Cardiac septum (tissue), 1 donor: ENCODE measurements around the gene SLC35F3. TPM values are rescaled to one million over a fixed set of nuclear protein-coding genes. Genes with fewer than 3 reads are reported as not detected.

Experiments
- DNase-seq: peaks from one replicate; pipeline ENCODE4 v3.0.0-alpha.2; 2020; ENCODE audit warnings: low spot score
- intact Hi-C: fragments of 100-400 bp; cut with DNase I; formaldehyde crosslinking; loops from one replicate; pipeline ENCODE4 v1.14.0; 2022
- total RNA-seq: library from RNA; stranded (reverse); fragmentation: NEBNext Ultra II Directional; extraction: Animal tissue kit (Norgen Biotek cat#: 25700); gene quantifications from one replicate; pipeline ENCODE4 v1.2.1, GENCODE V29; 2021
- donor health status: DM: no; HTN: no; CAD: no.

SLC35F3 gene
- total RNA-seq, 1 donor from 2014 or later, result not detected

- intact Hi-C loops, result no loop called here
- DNase-seq, result no peak
Measured at GRCh38 chr1:234262007-234262753, 357.7 kb downstream of the SLC35F3 start.

- DNase-seq, result no peak
- intact Hi-C loops, result no loop called here
Measured at GRCh38 chr1:234262754-234263105, 358.3 kb downstream of the SLC35F3 start.

GRCh38 chr1:234264832-234265231, 360.4 kb downstream of the SLC35F3 start:
- DNase-seq, result no peak
- intact Hi-C loops, result no loop called here

GRCh38 chr1:234265321-234265720, 360.8 kb downstream of the SLC35F3 start:
- intact Hi-C loops, result no loop called here

GRCh38 chr1:234265861-234266260, 361.4 kb downstream of the SLC35F3 start:
- intact Hi-C loops, result no loop called here
- DNase-seq, result no peak

More at GRCh38 chr1:234265321-234265720, 360.8 kb downstream of the SLC35F3 start:
- DNase-seq, result no peak

- intact Hi-C loops, result no loop called here
- DNase-seq, result no peak
Measured at GRCh38 chr1:234270093-234270492, 365.6 kb downstream of the SLC35F3 start.

GRCh38 chr1:234270581-234271242, 366.2 kb downstream of the SLC35F3 start:
- intact Hi-C loops, result no loop called here
- no peak for DNase-seq

- no peak for DNase-seq
- intact Hi-C loops, result no loop called here
Measured at GRCh38 chr1:234271243-234271606, 366.7 kb downstream of the SLC35F3 start.

GRCh38 chr1:234272656-234273312, 368.3 kb downstream of the SLC35F3 start:
- DNase-seq, result no peak
- intact Hi-C loops, result no loop called here

- no peak for DNase-seq
- intact Hi-C loops, result no loop called here
Measured at GRCh38 chr1:234273981-234274380, 369.5 kb downstream of the SLC35F3 start.

GRCh38 chr1:234276151-234276788, 371.8 kb downstream of the SLC35F3 start:
- intact Hi-C loops, result no loop called here
- DNase-seq, result no peak

GRCh38 chr1:234277161-234277868, 372.8 kb downstream of the SLC35F3 start:
- no peak for DNase-seq

GRCh38 chr1:234279021-234279420, 374.5 kb downstream of the SLC35F3 start:
- no peak for DNase-seq
- intact Hi-C loops, result no loop called here

More at GRCh38 chr1:234277161-234277868, 372.8 kb downstream of the SLC35F3 start:
- intact Hi-C loops, result no loop called here

GRCh38 chr1:234280500-234280899, 376.0 kb downstream of the SLC35F3 start:
- intact Hi-C loops, result no loop called here
- DNase-seq, result no peak

GRCh38 chr1:234281826-234282489, 377.5 kb downstream of the SLC35F3 start:
- intact Hi-C loops, result no loop called here
- no peak for DNase-seq

GRCh38 chr1:234286206-234286605, 381.7 kb downstream of the SLC35F3 start:
- intact Hi-C loops, result no loop called here
- no peak for DNase-seq

GRCh38 chr1:234288946-234289345, 384.5 kb downstream of the SLC35F3 start:
- intact Hi-C loops, result no loop called here
- DNase-seq, result no peak

GRCh38 chr1:234289538-234290305, 385.2 kb downstream of the SLC35F3 start:
- intact Hi-C loops, result no loop called here
- DNase-seq, result no peak
